ENCODE results near the gene SORBS1. TPM values are rescaled to one million over a fixed set of nuclear protein-coding genes. Genes with fewer than 3 reads are reported as not detected.
A peak's percentile ranks its signal among the peaks of the same experiment; 100 is the strongest.

Gene SORBS1
- total RNA-seq, 1 donor from 2014 or later: 896 TPM

- TF ChIP-seq CTCF (IDR thresholded peaks at IDR 0.05; ENCODE audit: borderline replicate concordance): no peak
- Histone ChIP-seq H3K9me3 (replicated peaks) (no peaks in the 10 kb centered on the region), H3K4me1 (peaks cover 100% of the 10 kb centered on the region), H3K36me3 (peaks cover 65% of the 10 kb centered on the region), H3K27ac (replicated peaks) (peak overlapping the region; percentile 70), H3K4me3 (no peak overlapping the region), H3K27me3 (ENCODE audit: low read depth) (no peaks in the 10 kb centered on the region)
- DNase-seq: no peak
- intact Hi-C loops (cut with micrococcal nuclease): no loop called here
These were observed 233.2 kb downstream of the SORBS1 start for GRCh38 chr10:95328013-95328412.

- Histone ChIP-seq H3K4me3 (no peak overlapping the region), H3K4me1 (peaks cover 95% of the 10 kb centered on the region), H3K36me3 (peaks cover 65% of the 10 kb centered on the region), H3K27ac (replicated peaks) (peak overlapping the region; percentile 70), H3K27me3 (ENCODE audit: low read depth) (no peaks in the 10 kb centered on the region), H3K9me3 (replicated peaks) (no peaks in the 10 kb centered on the region)
- intact Hi-C loops (cut with micrococcal nuclease): no loop called here
- peak; percentile 40 for TF ChIP-seq CTCF (IDR thresholded peaks at IDR 0.05; ENCODE audit: borderline replicate concordance)
- DNase-seq: peak; percentile 56
These were observed 233.8 kb downstream of the SORBS1 start for GRCh38 chr10:95327367-95327766.

GRCh38 chr10:95326396-95326795, 234.8 kb downstream of the SORBS1 start:
- peak overlapping the region; percentile 70 for H3K27ac ChIP-seq (replicated peaks)

GRCh38 chr10:95325863-95326262, 235.3 kb downstream of the SORBS1 start:
- no peak for TF ChIP-seq CTCF (IDR thresholded peaks at IDR 0.05; ENCODE audit: borderline replicate concordance)
- no peak for DNase-seq
- H3K9me3 ChIP-seq (replicated peaks): no peaks in the 10 kb centered on the region
- no peak overlapping the region for H3K4me3 ChIP-seq
- peaks cover 67% of the 10 kb centered on the region for H3K36me3 ChIP-seq
- intact Hi-C loops (cut with micrococcal nuclease): no loop called here
- no peaks in the 10 kb centered on the region for H3K27me3 ChIP-seq (ENCODE audit: low read depth)
- peaks cover 94% of the 10 kb centered on the region for H3K4me1 ChIP-seq
- peak overlapping the region; percentile 70 for H3K27ac ChIP-seq (replicated peaks)

More at GRCh38 chr10:95326396-95326795, 234.8 kb downstream of the SORBS1 start:
- H3K36me3 ChIP-seq: peaks cover 66% of the 10 kb centered on the region
- TF ChIP-seq CTCF (IDR thresholded peaks at IDR 0.05; ENCODE audit: borderline replicate concordance): no peak
- H3K27me3 ChIP-seq (ENCODE audit: low read depth): no peaks in the 10 kb centered on the region
- peaks cover 95% of the 10 kb centered on the region for H3K4me1 ChIP-seq
- intact Hi-C loops (cut with micrococcal nuclease): no loop called here
- no peak overlapping the region for H3K4me3 ChIP-seq
- DNase-seq: no peak
- no peaks in the 10 kb centered on the region for H3K9me3 ChIP-seq (replicated peaks)

GRCh38 chr10:95324436-95325268, 236.5 kb downstream of the SORBS1 start:
- H3K27ac ChIP-seq (replicated peaks): peak overlapping the region; percentile 57
- H3K27me3 ChIP-seq (ENCODE audit: low read depth): no peaks in the 10 kb centered on the region
- no peaks in the 10 kb centered on the region for H3K9me3 ChIP-seq (replicated peaks)
- no peak for DNase-seq
- TF ChIP-seq CTCF (IDR thresholded peaks at IDR 0.05; ENCODE audit: borderline replicate concordance): no peak
- intact Hi-C loops (cut with micrococcal nuclease): no loop called here
- peaks cover 94% of the 10 kb centered on the region for H3K4me1 ChIP-seq
- H3K36me3 ChIP-seq: peaks cover 78% of the 10 kb centered on the region
- H3K4me3 ChIP-seq: no peak overlapping the region

Data from left ventricle myocardium inferior (tissue), 1 donor.